Inflammatory macrophage (primary cell): ENCODE results near the gene UBE3A.

Experiments
- DNase-seq, 2 donors: peaks; one replicate each; pipeline ENCODE4 v3.0.0-alpha.2; 2020 to 2022

The UBE3A gene

DNA sequence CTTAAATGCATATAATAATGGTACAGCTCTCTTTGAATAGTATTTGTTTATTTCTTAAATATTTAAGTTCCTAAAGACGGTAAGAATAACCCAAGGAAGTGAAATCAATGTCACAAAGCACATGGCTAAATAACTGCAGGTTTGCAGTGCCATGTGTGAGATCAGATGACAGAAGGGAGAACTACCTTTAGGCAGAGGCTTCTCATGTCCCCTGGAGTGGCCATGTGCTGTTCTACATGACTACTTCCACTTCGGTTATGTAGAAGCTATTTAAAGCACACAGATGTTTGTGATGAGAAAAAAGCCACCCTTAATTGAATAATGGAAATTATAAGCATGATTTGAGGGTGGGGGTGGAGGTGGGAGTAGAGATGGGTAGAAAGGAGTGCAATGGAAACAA lies 109.1 kb downstream of the UBE3A start:
- no peak for DNase-seq

DNA sequence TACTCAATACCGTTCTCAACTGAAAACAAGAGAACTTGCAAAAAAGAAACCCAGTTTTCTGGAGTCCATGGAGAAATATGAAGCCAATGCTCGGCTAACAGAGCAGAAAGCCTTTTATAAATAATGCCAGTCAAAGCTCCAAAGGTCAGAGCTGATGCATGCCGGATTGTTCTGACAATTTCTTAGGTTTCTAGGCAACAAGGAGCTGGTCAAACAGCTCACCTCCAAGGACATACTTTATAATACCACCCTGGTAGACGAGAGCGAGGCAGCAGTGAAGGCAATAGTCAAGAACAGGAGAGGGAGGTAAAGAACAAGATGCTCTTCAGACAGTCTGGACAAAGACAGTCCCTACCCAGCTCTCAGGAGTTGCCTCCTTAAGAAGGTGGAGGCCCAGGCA lies 111.1 kb downstream of the UBE3A start:
- DNase-seq, result no peak

DNA sequence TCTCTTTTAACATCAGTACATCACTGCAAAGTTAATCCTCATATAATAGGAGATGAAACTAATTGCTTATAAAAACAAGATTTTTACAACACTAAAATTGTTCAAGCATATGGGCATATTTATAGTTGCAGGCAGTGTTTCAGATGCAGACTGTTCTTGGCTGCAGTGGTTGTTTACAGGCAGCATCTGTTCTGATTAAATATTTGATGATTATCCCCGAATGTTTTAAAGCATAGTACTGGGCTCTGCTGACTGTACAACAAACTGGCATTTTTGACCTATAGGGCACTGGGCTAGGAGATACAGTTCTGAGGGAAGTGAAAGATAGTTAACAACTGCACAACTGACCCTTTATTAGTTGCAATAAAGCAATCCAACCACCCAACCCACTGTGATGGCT lies 113.6 kb downstream of the UBE3A start:
- DNase-seq, result no peak

DNA sequence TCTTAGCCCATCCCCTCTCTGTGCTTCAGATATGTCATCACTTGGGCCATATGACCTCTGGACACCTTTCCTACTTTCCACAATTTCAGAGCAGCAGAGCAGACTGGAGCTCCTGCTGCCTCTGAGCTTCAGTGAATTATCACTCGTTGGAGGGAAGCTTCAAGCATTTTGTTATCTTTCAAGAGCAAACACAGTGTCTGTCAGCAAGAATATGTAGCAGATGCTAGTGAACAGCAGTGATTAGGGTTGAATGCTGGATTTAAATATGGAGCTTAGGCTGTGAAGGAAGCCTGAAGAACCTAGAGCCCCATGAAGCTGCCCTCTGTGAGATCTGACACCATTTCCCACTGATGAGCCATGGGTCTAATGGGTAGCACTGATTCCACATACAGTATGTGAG lies 115.4 kb downstream of the UBE3A start:
- no peak for DNase-seq

DNA sequence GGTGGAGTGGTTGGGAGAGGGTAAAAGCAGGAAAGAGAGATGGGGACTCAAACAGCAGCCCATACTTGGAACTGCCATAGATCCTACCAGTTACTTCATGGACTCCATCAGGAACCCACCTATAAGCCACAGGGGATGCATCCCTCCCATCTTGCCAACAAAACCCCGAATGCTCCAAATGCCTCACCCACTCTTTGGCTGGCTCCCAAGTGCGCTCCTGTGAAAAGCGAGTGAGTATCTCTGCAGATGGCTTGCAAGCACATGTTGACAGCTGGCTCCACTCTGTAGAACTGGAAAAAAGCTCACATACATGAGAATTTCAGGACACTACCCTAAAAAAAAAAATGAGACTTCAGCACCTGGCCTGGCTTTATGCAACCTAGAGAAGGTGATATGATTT lies 151.0 kb downstream of the UBE3A start:
- no peak for DNase-seq
